HepG2 (cell line): ENCODE data around the gene NFATC1. TPM values are rescaled to one million over a fixed set of nuclear protein-coding genes. Genes with fewer than 3 reads are reported as not detected.

Source experiments
- ATAC-seq: fragments of 200-7000 bp; cut with Tn5 transposase; 3 replicates; pipeline ENCODE4 v1.9.1; 2020; ENCODE audit warnings: mild to moderate bottlenecking, moderate library complexity
- BruUV-seq: library from RNA; stranded (reverse); fragments of 400-500 nt; replicated peaks from 2 replicates; lab custom pipeline; 2021; lab: Mats Ljungman, UMichigan
- CTCF ChIA-PET: fragments of 300-600 bp; formaldehyde crosslinking; extraction: SDS; loops from one replicate; lab custom pipeline; 2021; ENCODE audit warnings: low total read pairs, inconsistent platforms, low intra/inter-chr PET ratio; lab: Yijun Ruan, JAX
- POLR2A ChIA-PET: fragments of 350-600 bp; sonication (Branson Sonifier 250); formaldehyde crosslinking; loops from one replicate; lab custom pipeline; 2020; ENCODE audit warnings: antibody characterized with exemption, inconsistent platforms; lab: Yijun Ruan, JAX
- DNase-seq: peaks from one replicate; pipeline ENCODE4 v3.0.0-alpha.2; 2015; ENCODE audit warnings: low spot score
- FAIRE-seq: peaks from 3 replicates; lab custom pipeline; 2011; peaks lifted over from hg19 to GRCh38; lab: Jason Lieb, UNC
- H2AFZ ChIP-seq: one replicate; pipeline ENCODE4 v1.6.1; 2011; ENCODE audit warnings: low read length, inconsistent platforms
- H3K27ac ChIP-seq: fragments of 300-600 bp; 3 replicates; pipeline ENCODE4 v1.8.0; 2011; ENCODE audit warnings: mixed run types, mild to moderate bottlenecking, mixed read lengths, low read length, inconsistent platforms; ENCODE audit not compliant: insufficient read depth; ENCODE audit errors: extremely low read length
- H3K27me3 ChIP-seq, 2 experiments: fragments of 200-600 bp in 1 of 2; 2 replicates in 1 of 2; 3 replicates in 1 of 2; pipeline versions ENCODE4 v1.6.0 to v1.8.0; 2011; ENCODE audit warnings: low read length in 2 of 2, mild to moderate bottlenecking in 2 of 2, moderate library complexity in 2 of 2, inconsistent platforms in 1 of 2; ENCODE audit not compliant: insufficient read depth in 2 of 2, control insufficient read depth in 1 of 2
- H3K36me3 ChIP-seq, 2 experiments: fragments of 200-600 bp in 1 of 2; replicated peaks in 1 of 2; 2 replicates in 1 of 2; 3 replicates in 1 of 2; pipeline versions ENCODE4 v1.5.1 to v1.8.0; 2011; ENCODE audit warnings: low read length in 2 of 2, inconsistent platforms in 1 of 2; ENCODE audit not compliant: insufficient read depth in 2 of 2, control insufficient read depth in 1 of 2
- H3K4me1 ChIP-seq: 2 replicates; pipeline ENCODE4 v1.5.1; 2012; ENCODE audit warnings: low read length, inconsistent platforms; ENCODE audit not compliant: insufficient read depth
- H3K4me2 ChIP-seq: 2 replicates; pipeline ENCODE4 v1.6.0; 2011; ENCODE audit warnings: low read depth, low read length, inconsistent platforms
- H3K4me3 ChIP-seq, 3 experiments: fragments of 200-600 bp in 1 of 3; sonication (generic), shearing (Covaris generic) in 1 of 3; replicated peaks in 1 of 3; 2 replicates each; pipeline ENCODE4 v1.5.1; 2011 to 2016; ENCODE audit warnings: low read length in 3 of 3, inconsistent platforms in 2 of 3, low read depth in 2 of 3, mild to moderate bottlenecking in 2 of 3, control low read depth in 1 of 3, mixed read lengths in 1 of 3; ENCODE audit not compliant: insufficient read depth in 1 of 3
- H3K79me2 ChIP-seq: one replicate; pipeline ENCODE4 v1.6.1; 2011; ENCODE audit warnings: low read length, inconsistent platforms; ENCODE audit not compliant: insufficient read depth
- H3K9ac ChIP-seq: 2 replicates; pipeline ENCODE4 v1.6.0; 2011; ENCODE audit warnings: mild to moderate bottlenecking, low read depth, low read length, inconsistent platforms; ENCODE audit not compliant: insufficient read depth
- H3K9me3 ChIP-seq: 2 replicates; pipeline ENCODE4 v1.5.1; 2012; ENCODE audit warnings: mild to moderate bottlenecking, low read length
- H4K20me1 ChIP-seq: 2 replicates; pipeline ENCODE4 v1.6.0; 2011; ENCODE audit warnings: inconsistent platforms, mild to moderate bottlenecking, low read length, moderate library complexity; ENCODE audit not compliant: insufficient read depth
- MEIS1 ChIP-seq: sonication (generic); formaldehyde crosslinking; IDR thresholded peaks from 2 replicates; pipeline ENCODE4 v1.9.0; 2021; ENCODE audit warnings: mild to moderate bottlenecking, missing genetic modification reagents, moderate library complexity, borderline replicate concordance
- SOX5 ChIP-seq: IDR thresholded peaks from 2 replicates; pipeline ENCODE4 v1.6.1; 2016; ENCODE audit warnings: borderline replicate concordance
- SP4 ChIP-seq: sonication (generic); formaldehyde crosslinking; IDR thresholded peaks from 2 replicates; pipeline ENCODE4 v1.8.1; 2023; ENCODE audit warnings: mild to moderate bottlenecking, missing genetic modification reagents
- TAF15 ChIP-seq: fragments of 200-400 bp; formaldehyde crosslinking; IDR thresholded peaks from one replicate; pipeline ENCODE4 v1.6.1; 2018; ENCODE audit warnings: mild to moderate bottlenecking, low read depth, low read length; ENCODE audit not compliant: poor library complexity, severe bottlenecking
- ZNF138 ChIP-seq: sonication (generic); formaldehyde crosslinking; IDR thresholded peaks from 2 replicates; pipeline ENCODE4 v1.5.0; 2020; ENCODE audit warnings: mild to moderate bottlenecking, low read depth, missing genetic modification reagents
- ZNF143 ChIP-seq: sonication (generic); formaldehyde crosslinking; IDR thresholded peaks from 2 replicates; pipeline ENCODE4 v1.4.0; 2020; ENCODE audit warnings: missing genetic modification reagents
- ZNF839 ChIP-seq: sonication (generic); formaldehyde crosslinking; IDR thresholded peaks from 2 replicates; pipeline ENCODE4 v1.4.0; 2020; ENCODE audit warnings: missing genetic modification reagents, mild to moderate bottlenecking, borderline replicate concordance
- WGBS: methylation state at CpG from one replicate; pipeline ENCODE4 v1.1.6; 2017; ENCODE audit warnings: low lambda C conversion rate; 5-methylcytosine and 5-hydroxymethylcytosine counted together
- in situ Hi-C: cut with HindIII; loops from 2 replicates; pipeline ENCODE4 v1.10.0; 2017; ENCODE audit warnings: low pct_unique_long_range_greater_than_20kb; ENCODE audit not compliant: extremely low pct_ligation_motif_present
- intact Hi-C: fragments of 100-400 bp; cut with micrococcal nuclease; formaldehyde crosslinking; loops from one replicate; pipeline ENCODE4 v1.10.0; 2022; ENCODE audit not compliant: unreplicated experiment
- polyA plus RNA-seq, 8 experiments: library from polyadenylated mRNA; depleted of rRNA in 3 of 8; stranded (reverse) in 7 of 8; unstranded in 1 of 8; fragments of >200 nt; fragmentation: Illumina TruSeq in 4 of 8; extraction: Trizol in 4 of 8; gene quantifications; 2 replicates each; pipeline versions ENCODE4 v1.2.1 to v1.2.3, GENCODE V29; 2011 to 2016; ENCODE audit warnings: low read depth in 4 of 8, missing spikeins in 1 of 8, mixed read lengths in 1 of 8; ENCODE audit not compliant: insufficient read depth in 1 of 8
- total RNA-seq, 5 experiments: library from RNA; depleted of rRNA; stranded (reverse); fragments of >200 nt; fragmentation: Illumina TruSeq; extraction: Trizol; gene quantifications; 2 replicates each; pipeline ENCODE4 v1.2.3, GENCODE V29; 2016; ENCODE audit warnings: low read depth in 1 of 5
- TF ChIP-seq, protein P1 (sequence below): sonication (generic); formaldehyde crosslinking; IDR thresholded peaks from 2 replicates; pipeline ENCODE4 v1.4.0; 2020; ENCODE audit warnings: missing genetic modification reagents
- TF ChIP-seq, protein P2 (sequence below): sonication (generic); formaldehyde crosslinking; IDR thresholded peaks from 2 replicates; pipeline ENCODE4 v1.4.0; 2020; ENCODE audit warnings: mild to moderate bottlenecking, missing genetic modification reagents
- TF ChIP-seq, protein P3 (sequence below): IDR thresholded peaks from 2 replicates; pipeline ENCODE4 v1.6.1; 2016; ENCODE audit warnings: control low read depth

Gene NFATC1
- total and polyA plus RNA-seq, 2 of the 13 experiments (the other 11 are each of a cell fraction or from before 2014, with no cell fraction given): not detected

DNA sequence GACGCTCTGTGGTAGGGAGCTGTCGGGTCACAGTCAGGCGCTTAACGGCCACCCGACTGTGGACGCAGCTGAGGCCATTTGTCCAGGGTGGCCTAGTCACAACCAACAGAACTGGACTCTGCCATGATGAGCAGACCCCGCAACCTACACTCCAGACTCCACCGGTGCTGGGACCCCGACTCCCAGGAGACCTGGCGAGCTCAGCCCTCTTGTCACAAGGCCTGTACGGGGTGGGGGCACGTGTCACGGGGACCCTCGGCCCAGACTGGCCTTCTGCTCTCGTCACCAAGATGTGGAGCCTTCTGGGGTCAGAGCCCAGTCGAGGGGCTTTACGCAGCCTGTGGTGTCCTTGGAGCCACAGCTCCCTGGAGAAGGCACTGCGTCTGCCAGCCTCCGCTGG is 22.5 kb downstream of the NFATC1 start (continued):
- TF ChIP-seq, protein P1, sequence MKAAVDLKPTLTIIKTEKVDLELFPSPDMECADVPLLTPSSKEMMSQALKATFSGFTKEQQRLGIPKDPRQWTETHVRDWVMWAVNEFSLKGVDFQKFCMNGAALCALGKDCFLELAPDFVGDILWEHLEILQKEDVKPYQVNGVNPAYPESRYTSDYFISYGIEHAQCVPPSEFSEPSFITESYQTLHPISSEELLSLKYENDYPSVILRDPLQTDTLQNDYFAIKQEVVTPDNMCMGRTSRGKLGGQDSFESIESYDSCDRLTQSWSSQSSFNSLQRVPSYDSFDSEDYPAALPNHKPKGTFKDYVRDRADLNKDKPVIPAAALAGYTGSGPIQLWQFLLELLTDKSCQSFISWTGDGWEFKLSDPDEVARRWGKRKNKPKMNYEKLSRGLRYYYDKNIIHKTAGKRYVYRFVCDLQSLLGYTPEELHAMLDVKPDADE (CRISPR knock-in tag): no peak
- TF ChIP-seq SOX5 (CRISPR knock-in tag): no peak

DNA sequence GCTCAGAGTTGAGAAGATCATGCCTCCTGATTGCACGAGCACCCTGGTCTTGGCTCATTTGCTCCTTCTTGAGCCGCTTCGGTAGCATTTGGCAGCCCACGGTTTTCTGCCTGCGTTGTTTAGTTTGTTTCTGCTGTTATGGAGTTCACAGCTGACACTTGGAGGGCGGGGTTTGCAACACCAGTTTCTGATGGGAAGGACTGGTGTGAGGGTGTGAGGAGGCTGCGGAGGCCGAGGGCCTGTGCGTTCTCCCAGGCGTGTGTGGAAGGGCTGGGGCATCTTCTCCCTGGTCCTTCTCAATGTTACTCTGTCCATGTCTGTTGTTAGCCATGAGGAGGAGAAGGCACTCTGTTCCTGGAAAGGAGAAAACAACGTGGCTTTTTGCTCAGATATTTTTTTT is 22.9 kb downstream of the NFATC1 start:
- intact Hi-C loops: no loop called here
- no peak overlapping the region for H3K4me3 ChIP-seq
- in situ Hi-C loops: no loop called here
- no peak overlapping the region for H3K27ac ChIP-seq
- no peak for FAIRE-seq
- 0 out of 2 replicates have a peak, but pooled peaks cover 2% of the 10 kb centered on the region for H4K20me1 ChIP-seq
- no peaks in the 10 kb centered on the region for H3K79me2 ChIP-seq
- WGBS: 40% methylated on average over 5 of the region's 11 CpGs
- ATAC-seq: no peak
- BruUV-seq: no TSS peak
- DNase-seq: no peak
- H3K4me2 ChIP-seq: no peak overlapping the region
- ChIA-PET CTCF (no interaction called here), POLR2A (no interaction called here)
- H3K27me3 ChIP-seq: peaks cover 18 to 73% of the 10 kb centered on the region in 2 experiments; a peak in 4 of 5 replicates
- H3K9ac ChIP-seq: no peak overlapping the region
- no peak overlapping the region for H2AFZ ChIP-seq
- no peaks in the 10 kb centered on the region for H3K9me3 ChIP-seq
- H3K36me3 ChIP-seq: no peaks in the 10 kb centered on the region
- H3K4me1 ChIP-seq: no peaks in the 10 kb centered on the region
- TF ChIP-seq, protein P2, sequence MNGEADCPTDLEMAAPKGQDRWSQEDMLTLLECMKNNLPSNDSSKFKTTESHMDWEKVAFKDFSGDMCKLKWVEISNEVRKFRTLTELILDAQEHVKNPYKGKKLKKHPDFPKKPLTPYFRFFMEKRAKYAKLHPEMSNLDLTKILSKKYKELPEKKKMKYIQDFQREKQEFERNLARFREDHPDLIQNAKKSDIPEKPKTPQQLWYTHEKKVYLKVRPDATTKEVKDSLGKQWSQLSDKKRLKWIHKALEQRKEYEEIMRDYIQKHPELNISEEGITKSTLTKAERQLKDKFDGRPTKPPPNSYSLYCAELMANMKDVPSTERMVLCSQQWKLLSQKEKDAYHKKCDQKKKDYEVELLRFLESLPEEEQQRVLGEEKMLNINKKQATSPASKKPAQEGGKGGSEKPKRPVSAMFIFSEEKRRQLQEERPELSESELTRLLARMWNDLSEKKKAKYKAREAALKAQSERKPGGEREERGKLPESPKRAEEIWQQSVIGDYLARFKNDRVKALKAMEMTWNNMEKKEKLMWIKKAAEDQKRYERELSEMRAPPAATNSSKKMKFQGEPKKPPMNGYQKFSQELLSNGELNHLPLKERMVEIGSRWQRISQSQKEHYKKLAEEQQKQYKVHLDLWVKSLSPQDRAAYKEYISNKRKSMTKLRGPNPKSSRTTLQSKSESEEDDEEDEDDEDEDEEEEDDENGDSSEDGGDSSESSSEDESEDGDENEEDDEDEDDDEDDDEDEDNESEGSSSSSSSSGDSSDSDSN (CRISPR knock-in tag): no peak
- TF ChIP-seq, protein P1 (CRISPR knock-in tag): no peak
- TF ChIP-seq MEIS1 (CRISPR knock-in tag) (no peak), ZNF143 (CRISPR knock-in tag) (no peak), ZNF138 (no peak), TAF15 (no peak), ZNF839 (CRISPR knock-in tag) (no peak), SP4 (CRISPR knock-in tag) (no peak)
- TF ChIP-seq, protein P3, sequence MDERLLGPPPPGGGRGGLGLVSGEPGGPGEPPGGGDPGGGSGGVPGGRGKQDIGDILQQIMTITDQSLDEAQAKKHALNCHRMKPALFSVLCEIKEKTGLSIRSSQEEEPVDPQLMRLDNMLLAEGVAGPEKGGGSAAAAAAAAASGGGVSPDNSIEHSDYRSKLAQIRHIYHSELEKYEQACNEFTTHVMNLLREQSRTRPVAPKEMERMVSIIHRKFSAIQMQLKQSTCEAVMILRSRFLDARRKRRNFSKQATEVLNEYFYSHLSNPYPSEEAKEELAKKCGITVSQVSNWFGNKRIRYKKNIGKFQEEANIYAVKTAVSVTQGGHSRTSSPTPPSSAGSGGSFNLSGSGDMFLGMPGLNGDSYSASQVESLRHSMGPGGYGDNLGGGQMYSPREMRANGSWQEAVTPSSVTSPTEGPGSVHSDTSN: no peak
